IMR-90 (cell line): ENCODE measurements around the gene HS3ST2. TPM values are rescaled to one million over a fixed set of nuclear protein-coding genes. Genes with fewer than 3 reads are reported as not detected.

ENCODE experiments used
- ATAC-seq: fragments of 200-7000 bp; cut with Tn5 transposase; 2 replicates; pipeline ENCODE4 v1.9.1; 2020; ENCODE audit warnings: low read depth, mild to moderate bottlenecking, moderate library complexity
- BruUV-seq: library from RNA; stranded (reverse); fragments of 400-500 nt; replicated peaks from 2 replicates; lab custom pipeline; 2021; lab: Mats Ljungman, UMichigan
- CTCF ChIA-PET: fragments of 300-600 bp; formaldehyde crosslinking; extraction: SDS; loops from one replicate; lab custom pipeline; 2021; ENCODE audit warnings: antibody characterized with exemption; lab: Yijun Ruan, JAX
- POLR2A ChIA-PET: fragments of 300-600 bp; sonication (Branson Sonifier 250); formaldehyde crosslinking; loops from one replicate; lab custom pipeline; 2022; ENCODE audit warnings: antibody characterized with exemption; ENCODE audit not compliant: unreplicated experiment; lab: Charles Lee
- DNase-seq: peaks from one replicate; pipeline ENCODE4 v3.0.0; 2013
- H2AFZ ChIP-seq: replicated peaks from 2 replicates; pipeline ENCODE3; 2013; ENCODE audit warnings: low read length, mild to moderate bottlenecking; ENCODE audit not compliant: poor library complexity
- H2AK5ac ChIP-seq: 2 replicates; pipeline ENCODE4 v1.6.1; 2013; ENCODE audit warnings: low read depth, low read length, inconsistent platforms
- H2AK9ac ChIP-seq: replicated peaks from 2 replicates; pipeline ENCODE3; 2013; ENCODE audit warnings: mild to moderate bottlenecking, low read depth, low read length, moderate library complexity; ENCODE audit not compliant: poor library complexity
- H2BK120ac ChIP-seq: 2 replicates; pipeline ENCODE4 v1.6.1; 2013; ENCODE audit warnings: low read depth, low read length, inconsistent platforms
- H2BK15ac ChIP-seq: 3 replicates; pipeline ENCODE4 v1.6.1; 2013; ENCODE audit warnings: low read depth, low read length, inconsistent platforms
- H2BK20ac ChIP-seq: 2 replicates; pipeline ENCODE4 v1.6.1; 2013; ENCODE audit warnings: low read depth, mild to moderate bottlenecking, inconsistent platforms, low read length, moderate library complexity
- H2BK5ac ChIP-seq: 2 replicates; pipeline ENCODE4 v1.6.1; 2013; ENCODE audit warnings: mild to moderate bottlenecking, low read depth, low read length, inconsistent platforms; ENCODE audit not compliant: poor library complexity, severe bottlenecking
- H3K14ac ChIP-seq: replicated peaks from 2 replicates; pipeline ENCODE4 v1.6.1; 2013; ENCODE audit warnings: low read depth, low read length, inconsistent platforms
- H3K18ac ChIP-seq: 2 replicates; pipeline ENCODE4 v1.6.1; 2013; ENCODE audit warnings: low read depth, low read length, control low read depth
- H3K23ac ChIP-seq: 2 replicates; pipeline ENCODE4 v1.6.1; 2013; ENCODE audit warnings: low read depth, low read length, inconsistent platforms
- H3K27ac ChIP-seq: 2 replicates; pipeline ENCODE4 v1.5.1; 2013; ENCODE audit warnings: mild to moderate bottlenecking, control low read depth, low read length; ENCODE audit not compliant: insufficient read depth
- H3K27me3 ChIP-seq: 2 replicates; pipeline ENCODE4 v1.6.1; 2013; ENCODE audit warnings: low read length; ENCODE audit not compliant: control insufficient read depth, insufficient read depth
- H3K36me3 ChIP-seq: 2 replicates; pipeline ENCODE4 v1.6.1; 2013; ENCODE audit warnings: low read length, mixed read lengths; ENCODE audit not compliant: control insufficient read depth, insufficient read depth
- H3K4ac ChIP-seq: 2 replicates; pipeline ENCODE4 v1.6.1; 2013; ENCODE audit warnings: low read depth, low read length, inconsistent platforms
- H3K4me1 ChIP-seq: 2 replicates; pipeline ENCODE4 v1.6.1; 2013; ENCODE audit warnings: low read length, mixed read lengths; ENCODE audit not compliant: control insufficient read depth, insufficient read depth
- H3K4me2 ChIP-seq: 2 replicates; pipeline ENCODE4 v1.6.1; 2013; ENCODE audit warnings: low read depth, mild to moderate bottlenecking, control low read depth, low read length, moderate library complexity
- H3K4me3 ChIP-seq: 2 replicates; pipeline ENCODE4 v1.5.1; 2013; ENCODE audit warnings: low read depth, mild to moderate bottlenecking, control low read depth, low read length, moderate library complexity; ENCODE audit not compliant: insufficient read depth
- H3K56ac ChIP-seq: 2 replicates; pipeline ENCODE4 v1.6.1; 2013; ENCODE audit warnings: low read length, inconsistent platforms; ENCODE audit not compliant: insufficient read depth; ENCODE audit errors: extremely low read depth
- H3K79me1 ChIP-seq, 2 experiments: 2 replicates each; pipeline ENCODE4 v1.6.1; 2013; ENCODE audit warnings: low read length in 2 of 2, inconsistent platforms in 1 of 2, low read depth in 1 of 2
- H3K9ac ChIP-seq: 2 replicates; pipeline ENCODE4 v1.6.1; 2013; ENCODE audit warnings: low read depth, low read length, control low read depth
- H3K9me1 ChIP-seq: 2 replicates; pipeline ENCODE4 v1.6.1; 2013; ENCODE audit warnings: low read length, inconsistent platforms; ENCODE audit not compliant: insufficient read depth
- H3K9me3 ChIP-seq: 2 replicates; pipeline ENCODE4 v1.6.1; 2013; ENCODE audit warnings: low read length; ENCODE audit not compliant: control insufficient read depth, insufficient read depth
- H4K20me1 ChIP-seq: 2 replicates; pipeline ENCODE4 v1.6.1; 2013; ENCODE audit warnings: low read length, inconsistent platforms; ENCODE audit not compliant: insufficient read depth
- H4K5ac ChIP-seq: 2 replicates; pipeline ENCODE4 v1.6.1; 2013; ENCODE audit warnings: mild to moderate bottlenecking, low read depth, low read length, control low read depth
- H4K8ac ChIP-seq, 2 experiments: 2 replicates each; pipeline ENCODE4 v1.6.1; 2013; ENCODE audit warnings: low read depth in 2 of 2, low read length in 2 of 2, control low read depth in 1 of 2, inconsistent platforms in 1 of 2
- H4K91ac ChIP-seq: 2 replicates; pipeline ENCODE4 v1.6.1; 2013; ENCODE audit warnings: low read depth, low read length, inconsistent platforms; ENCODE audit not compliant: insufficient read depth
- MAFK ChIP-seq: IDR thresholded peaks from 2 replicates; pipeline ENCODE4 v1.6.1; 2012; ENCODE audit warnings: low read depth, low read length, improper control_type of control experiment
- POLR2A ChIP-seq: IDR thresholded peaks from 2 replicates; pipeline ENCODE4 v1.6.1; 2012; ENCODE audit warnings: mild to moderate bottlenecking, low read depth, low read length
- RAD21 ChIP-seq: IDR thresholded peaks from 2 replicates; pipeline ENCODE4 v1.6.1; 2012; ENCODE audit warnings: low read length, improper control_type of control experiment
- SMC3 ChIP-seq: fragments of 150-350 bp; IDR thresholded peaks from 2 replicates; pipeline ENCODE4 v1.6.1; 2016; ENCODE audit warnings: low read depth, mild to moderate bottlenecking, antibody characterized with exemption, low read length, moderate library complexity
- WGBS, 2 experiments: methylation state at CpG; one replicate each; pipeline versions ENCODE4 v1.1.5 to v1.1.7; 2013; ENCODE audit warnings: missing lambda C conversion rate in 2 of 2; ENCODE audit not compliant: insufficient read length in 1 of 2; ENCODE audit errors: extremely low coverage in 2 of 2; 5-methylcytosine and 5-hydroxymethylcytosine counted together
- dilution Hi-C: fragments of 300-500 bp; cut with HindIII; formaldehyde crosslinking; loops from one replicate; pipeline ENCODE4 v1.14.3; 2018; ENCODE audit warnings: low sequenced_read_pairs; ENCODE audit not compliant: unreplicated experiment
- in situ Hi-C: fragments of 300-500 bp; cut with MboI; formaldehyde crosslinking; loops from 3 replicates; pipeline ENCODE4 v1.14.3; 2019; ENCODE audit warnings: low sequenced_read_pairs, inconsistent platforms, mixed read lengths
- intact Hi-C: fragments of 100-400 bp; cut with micrococcal nuclease; formaldehyde crosslinking; loops from 2 replicates; pipeline ENCODE4 v1.10.0; 2022
- polyA plus RNA-seq, 3 experiments: library from polyadenylated mRNA; depleted of rRNA; stranded (reverse); fragments of >200 nt; gene quantifications; 2 replicates each; pipeline ENCODE4 v1.2.3, GENCODE V29; 2012; ENCODE audit warnings: low replicate concordance in 1 of 3
- total RNA-seq: library from RNA; depleted of rRNA; stranded (reverse); fragments of >200 nt; gene quantifications from 2 replicates; pipeline ENCODE4 v1.2.3, GENCODE V29; 2012
- TF ChIP-seq, protein P1 (sequence below): conservative IDR thresholded peaks from 2 replicates; pipeline ENCODE4 v1.5.1; 2012; ENCODE audit warnings: mild to moderate bottlenecking, low read depth, low read length, improper control_type of control experiment
- TF ChIP-seq, protein P2 (sequence below): fragments of 150-350 bp; IDR thresholded peaks from 2 replicates; pipeline ENCODE4 v1.6.1; 2016; ENCODE audit warnings: low read depth, mild to moderate bottlenecking, low read length, moderate library complexity, borderline replicate concordance

Gene HS3ST2
- total and polyA plus RNA-seq, 2 of the 4 experiments (the other 2 are of a cell fraction): not detected

DNA sequence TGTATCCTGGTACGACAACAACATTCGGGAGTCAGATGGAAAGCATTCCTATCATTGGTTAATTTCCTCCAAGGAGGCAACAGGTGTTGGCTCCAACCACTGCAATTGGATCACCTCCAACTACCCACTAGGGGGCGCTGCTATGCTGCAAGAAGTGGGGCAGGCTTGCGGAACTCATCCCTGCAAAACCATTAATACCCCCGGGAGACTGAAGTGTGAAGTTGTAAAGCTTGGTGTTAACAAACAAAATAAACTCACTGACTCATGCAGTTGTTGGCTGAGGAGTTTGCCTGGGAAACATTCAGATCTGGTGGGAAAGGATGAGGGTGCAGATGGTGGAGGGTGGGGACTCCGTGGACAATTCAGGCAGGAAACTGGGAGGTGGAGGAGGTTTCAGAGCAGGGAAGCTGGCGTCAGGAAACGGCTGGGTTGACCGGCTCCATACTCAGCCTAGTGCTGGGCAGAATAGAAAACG is 84.9 kb downstream of the HS3ST2 start:
- Histone ChIP-seq H3K27ac (no peak overlapping the region), H2AK9ac (no peak overlapping the region), H3K27me3 (no peaks in the 10 kb centered on the region; the same call in 1 of the 2 replicates), H3K23ac (no peak overlapping the region), H2BK5ac (no peak overlapping the region), H3K9ac (no peak overlapping the region), H3K14ac (no peak overlapping the region), H2BK120ac (no peak overlapping the region), H3K4me3 (no peak overlapping the region), H2AK5ac (no peak overlapping the region), H3K9me1 (no peaks in the 10 kb centered on the region; the same call in 1 of the 2 replicates), H3K36me3 (no peaks in the 10 kb centered on the region), H3K79me1 (no peaks in the 10 kb centered on the region), H3K9me3 (no peaks in the 10 kb centered on the region), H3K4me1 (no peaks in the 10 kb centered on the region), H4K91ac (no peak overlapping the region), H4K5ac (no peak overlapping the region), H4K20me1 (no peaks in the 10 kb centered on the region), H3K4me2 (no peak overlapping the region), H2AFZ (peak overlapping the region; percentile 2), H2BK15ac (no peak overlapping the region), H4K8ac (no peak overlapping the region), H2BK20ac (no peak overlapping the region), H3K18ac (no peak overlapping the region), H3K56ac (no peak overlapping the region), H3K4ac (no peak overlapping the region)
- dilution Hi-C loops (no loop called here), in situ Hi-C loops (loop anchor here (10.0 kb wide), 1 partner anchor 536 kb away; no protein-coding TSS in a partner anchor), intact Hi-C loops (loop anchor here (1.0 kb wide), 2 partner anchors 161 to 535 kb away; no protein-coding TSS in a partner anchor)
- ChIA-PET CTCF (interaction anchor here (0.6 to 1.7 kb wide), 7 partner anchors 12 to 1258 kb away, joined by 3 to 4 read pairs (median 3); no protein-coding TSS in a partner anchor), POLR2A (no interaction called here)
- BruUV-seq: no TSS peak
- peak; percentile 62 for ATAC-seq
- TF ChIP-seq, protein P1, sequence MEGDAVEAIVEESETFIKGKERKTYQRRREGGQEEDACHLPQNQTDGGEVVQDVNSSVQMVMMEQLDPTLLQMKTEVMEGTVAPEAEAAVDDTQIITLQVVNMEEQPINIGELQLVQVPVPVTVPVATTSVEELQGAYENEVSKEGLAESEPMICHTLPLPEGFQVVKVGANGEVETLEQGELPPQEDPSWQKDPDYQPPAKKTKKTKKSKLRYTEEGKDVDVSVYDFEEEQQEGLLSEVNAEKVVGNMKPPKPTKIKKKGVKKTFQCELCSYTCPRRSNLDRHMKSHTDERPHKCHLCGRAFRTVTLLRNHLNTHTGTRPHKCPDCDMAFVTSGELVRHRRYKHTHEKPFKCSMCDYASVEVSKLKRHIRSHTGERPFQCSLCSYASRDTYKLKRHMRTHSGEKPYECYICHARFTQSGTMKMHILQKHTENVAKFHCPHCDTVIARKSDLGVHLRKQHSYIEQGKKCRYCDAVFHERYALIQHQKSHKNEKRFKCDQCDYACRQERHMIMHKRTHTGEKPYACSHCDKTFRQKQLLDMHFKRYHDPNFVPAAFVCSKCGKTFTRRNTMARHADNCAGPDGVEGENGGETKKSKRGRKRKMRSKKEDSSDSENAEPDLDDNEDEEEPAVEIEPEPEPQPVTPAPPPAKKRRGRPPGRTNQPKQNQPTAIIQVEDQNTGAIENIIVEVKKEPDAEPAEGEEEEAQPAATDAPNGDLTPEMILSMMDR: peak; percentile 70
- TF ChIP-seq SMC3: peak; percentile 53
- peak; percentile 70 for TF ChIP-seq RAD21
- no peak for TF ChIP-seq POLR2A
- TF ChIP-seq MAFK: no peak
- TF ChIP-seq, protein P2, sequence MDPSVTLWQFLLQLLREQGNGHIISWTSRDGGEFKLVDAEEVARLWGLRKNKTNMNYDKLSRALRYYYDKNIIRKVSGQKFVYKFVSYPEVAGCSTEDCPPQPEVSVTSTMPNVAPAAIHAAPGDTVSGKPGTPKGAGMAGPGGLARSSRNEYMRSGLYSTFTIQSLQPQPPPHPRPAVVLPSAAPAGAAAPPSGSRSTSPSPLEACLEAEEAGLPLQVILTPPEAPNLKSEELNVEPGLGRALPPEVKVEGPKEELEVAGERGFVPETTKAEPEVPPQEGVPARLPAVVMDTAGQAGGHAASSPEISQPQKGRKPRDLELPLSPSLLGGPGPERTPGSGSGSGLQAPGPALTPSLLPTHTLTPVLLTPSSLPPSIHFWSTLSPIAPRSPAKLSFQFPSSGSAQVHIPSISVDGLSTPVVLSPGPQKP: no peak
- WGBS, 2 experiments: 2% methylated on average over 7 of the region's 10 CpGs; no CpG with 5 or more reads in 1 of the 2 experiments
- peak; percentile 56 for DNase-seq
